Erythroblast (primary cell): ENCODE measurements around the gene HEXB.

ENCODE experiments used
- DNase-seq, 2 experiments: peaks; one replicate each; lab custom pipeline; 2025; lab: John Stamatoyannopoulos, UW
- GATA1 ChIP-seq: IDR thresholded peaks from 2 replicates; pipeline ENCODE4 v1.6.1; 2011; ENCODE audit warnings: low read depth, mild to moderate bottlenecking, control low read depth, low read length, moderate library complexity
- POLR2A ChIP-seq: IDR thresholded peaks from 2 replicates; pipeline ENCODE4 v1.6.1; 2011; ENCODE audit warnings: mild to moderate bottlenecking, low read length

The HEXB gene

DNA sequence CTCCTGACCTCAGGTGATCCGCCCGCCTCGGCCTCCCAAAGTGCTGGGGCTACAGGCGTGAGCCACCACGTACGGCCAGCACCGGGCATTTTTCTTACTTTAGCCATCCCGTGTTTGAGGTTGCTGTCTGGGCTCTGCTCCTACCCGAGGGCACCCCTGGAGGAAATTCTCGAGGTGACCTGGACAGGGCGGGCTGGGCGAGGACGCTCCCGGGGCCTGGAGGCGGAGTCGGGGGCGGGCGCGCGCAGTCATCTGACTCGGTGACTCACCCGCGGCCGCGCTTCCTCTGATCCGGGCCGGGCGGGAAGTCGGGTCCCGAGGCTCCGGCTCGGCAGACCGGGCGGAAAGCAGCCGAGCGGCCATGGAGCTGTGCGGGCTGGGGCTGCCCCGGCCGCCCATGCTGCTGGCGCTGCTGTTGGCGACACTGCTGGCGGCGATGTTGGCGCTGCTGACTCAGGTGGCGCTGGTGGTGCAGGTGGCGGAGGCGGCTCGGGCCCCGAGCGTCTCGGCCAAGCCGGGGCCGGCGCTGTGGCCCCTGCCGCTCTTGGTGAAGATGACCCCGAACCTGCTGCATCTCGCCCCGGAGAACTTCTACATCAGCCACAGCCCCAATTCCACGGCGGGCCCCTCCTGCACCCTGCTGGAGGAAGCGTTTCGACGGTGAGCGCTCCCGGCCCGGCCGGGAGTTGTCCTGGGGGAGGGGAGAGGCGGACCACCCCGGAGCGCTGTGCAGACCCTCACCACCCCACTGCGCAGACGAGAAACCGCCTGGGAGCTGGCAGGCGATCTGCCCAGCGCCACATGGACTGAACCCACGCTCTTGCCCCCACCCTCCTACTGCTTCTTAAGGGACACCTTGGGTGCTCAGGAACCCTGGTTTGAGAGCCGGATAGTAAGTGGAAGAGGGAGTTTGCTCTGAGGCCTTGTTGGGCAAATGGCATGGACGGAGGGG is at the start of gene HEXB:
HEXB (plus strand) TSS at position 334 of the 952 bp plus-strand sequence; CDS start at position 362, 28 bp downstream.
- peak; percentile 86 to 93 for DNase-seq
- TF ChIP-seq POLR2A (peak; percentile 80), GATA1 (no peak)

DNA sequence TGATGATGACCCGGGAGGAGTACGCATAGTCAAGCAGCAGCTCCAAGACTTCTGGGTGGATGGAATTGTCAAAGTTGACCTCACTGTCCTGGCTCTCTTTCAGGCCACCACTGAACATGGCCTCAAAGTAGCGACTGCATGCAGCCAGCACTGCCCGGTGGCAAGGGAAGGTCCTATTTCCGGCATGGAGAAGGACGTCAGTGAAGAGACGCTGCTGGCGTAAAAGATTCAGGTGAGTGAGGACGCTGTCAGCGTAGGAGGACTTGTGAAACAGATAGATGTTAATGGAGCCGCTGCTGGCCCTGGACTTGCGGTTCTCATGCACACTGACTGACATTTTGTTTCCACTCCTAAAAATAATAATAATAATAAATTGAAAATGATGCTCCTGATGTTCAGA is 48.9 kb upstream of the HEXB start:
- no peak for TF ChIP-seq GATA1
- no peak for TF ChIP-seq POLR2A
- DNase-seq, result no peak

DNA sequence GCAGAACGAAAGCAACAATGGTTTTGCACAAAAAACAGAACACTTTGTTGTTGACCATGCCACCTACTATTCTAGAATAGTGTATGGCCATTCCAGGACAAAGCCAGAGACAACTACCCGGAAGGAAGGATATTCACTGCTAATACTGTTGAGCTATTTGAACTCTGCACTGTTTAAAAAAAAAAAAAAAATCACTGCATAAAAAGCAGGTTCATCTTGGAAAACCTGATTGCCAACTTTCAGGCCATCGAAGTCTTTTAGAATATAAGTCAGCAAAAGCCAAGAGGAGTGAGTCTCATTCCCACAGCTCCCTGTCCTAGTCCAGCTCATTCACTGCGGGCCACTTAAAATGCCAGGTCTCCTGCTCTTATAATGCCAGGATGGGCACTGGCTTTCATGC is 48.5 kb upstream of the HEXB start:
- no peak for TF ChIP-seq POLR2A
- no peak for TF ChIP-seq GATA1
- DNase-seq, result no peak

GRCh38 chr5:74638544-74638969 is 46.5 kb upstream of the HEXB start:
- no peak for TF ChIP-seq GATA1
- no peak for TF ChIP-seq POLR2A
- DNase-seq, result no peak

DNA sequence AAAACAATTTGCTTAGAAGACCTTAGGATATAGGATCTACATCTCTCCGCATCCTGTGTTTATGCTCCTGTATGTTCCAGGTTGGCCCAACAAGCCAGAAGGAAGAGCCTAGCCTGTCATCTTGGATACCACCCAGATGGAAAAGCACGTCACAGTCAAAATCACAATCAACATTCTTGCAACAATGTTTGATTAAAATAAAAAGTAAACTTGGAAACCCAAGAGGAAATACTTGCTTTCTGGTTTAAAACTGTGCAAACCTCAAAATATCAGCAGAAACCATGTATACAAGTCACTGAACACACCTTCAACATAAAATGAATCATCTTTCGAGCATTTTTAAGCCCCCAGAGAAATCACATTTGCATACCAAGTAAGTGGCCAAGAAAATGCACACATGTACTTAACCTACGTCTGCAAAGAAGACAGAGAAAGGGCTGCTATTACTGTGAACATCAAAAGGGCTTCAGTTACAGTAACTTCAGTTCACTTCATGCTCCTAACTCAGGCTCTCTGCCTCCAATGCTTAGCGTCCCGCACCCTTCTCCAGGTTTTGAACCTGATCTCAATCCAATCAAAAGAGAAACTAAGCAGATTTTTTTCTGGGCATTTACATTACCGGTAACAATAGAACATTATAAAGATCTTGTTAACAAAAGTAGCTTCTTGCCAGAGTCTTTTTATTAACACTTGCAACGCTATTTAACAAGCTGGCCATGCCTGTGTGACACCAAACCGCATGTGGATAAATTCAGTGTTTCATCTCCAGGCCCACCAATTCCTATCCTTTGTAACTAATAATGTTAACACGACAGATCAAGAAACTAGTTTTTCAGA is 45.8 kb upstream of the HEXB start:
- no peak for DNase-seq
- TF ChIP-seq GATA1, result no peak
- no peak for TF ChIP-seq POLR2A

DNA sequence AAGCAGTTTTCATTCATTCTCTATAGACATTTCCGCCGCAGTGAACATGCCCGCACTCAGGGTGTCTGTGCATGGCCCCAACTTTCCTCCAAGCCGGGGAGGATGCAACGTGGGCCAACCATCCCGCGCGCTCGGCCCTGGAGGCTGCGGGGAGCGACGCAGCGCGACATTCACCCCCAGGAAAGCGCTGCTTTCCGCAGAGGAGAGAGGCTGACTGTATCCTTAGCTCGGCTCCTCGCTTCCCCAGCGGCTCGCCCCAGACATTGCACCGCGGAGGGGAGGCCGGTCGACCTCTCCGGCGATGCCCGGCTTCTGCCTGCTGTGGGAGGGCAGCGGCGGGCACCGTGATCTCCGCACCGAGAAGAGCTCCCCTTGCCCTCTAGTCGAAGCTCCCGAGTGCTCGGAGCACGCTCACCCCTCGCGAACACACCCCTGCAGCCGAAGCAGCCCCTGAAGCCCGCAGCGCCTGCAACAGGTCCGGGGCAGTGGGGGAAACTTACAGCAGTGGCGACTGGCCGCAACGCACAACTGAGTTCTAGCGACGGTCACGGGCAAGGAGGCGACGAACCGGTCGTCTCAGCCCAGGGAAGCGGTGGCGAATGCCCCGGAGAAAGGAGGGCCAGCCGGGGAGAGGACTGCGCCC is 45.1 kb upstream of the HEXB start:
- TF ChIP-seq POLR2A, result no peak
- DNase-seq, result peak; percentile 48 to 55

GRCh38 chr5:74640450-74640953 is 44.5 kb upstream of the HEXB start, which contains the start of gene ENC1:
Gene ENC1, minus strand, starts transcription at chr5:74640728. Its CDS starts 4,243 bp downstream, at chr5:74636485.
- TF ChIP-seq POLR2A, result no peak
- peak; percentile 86 to 87 for DNase-seq

DNA sequence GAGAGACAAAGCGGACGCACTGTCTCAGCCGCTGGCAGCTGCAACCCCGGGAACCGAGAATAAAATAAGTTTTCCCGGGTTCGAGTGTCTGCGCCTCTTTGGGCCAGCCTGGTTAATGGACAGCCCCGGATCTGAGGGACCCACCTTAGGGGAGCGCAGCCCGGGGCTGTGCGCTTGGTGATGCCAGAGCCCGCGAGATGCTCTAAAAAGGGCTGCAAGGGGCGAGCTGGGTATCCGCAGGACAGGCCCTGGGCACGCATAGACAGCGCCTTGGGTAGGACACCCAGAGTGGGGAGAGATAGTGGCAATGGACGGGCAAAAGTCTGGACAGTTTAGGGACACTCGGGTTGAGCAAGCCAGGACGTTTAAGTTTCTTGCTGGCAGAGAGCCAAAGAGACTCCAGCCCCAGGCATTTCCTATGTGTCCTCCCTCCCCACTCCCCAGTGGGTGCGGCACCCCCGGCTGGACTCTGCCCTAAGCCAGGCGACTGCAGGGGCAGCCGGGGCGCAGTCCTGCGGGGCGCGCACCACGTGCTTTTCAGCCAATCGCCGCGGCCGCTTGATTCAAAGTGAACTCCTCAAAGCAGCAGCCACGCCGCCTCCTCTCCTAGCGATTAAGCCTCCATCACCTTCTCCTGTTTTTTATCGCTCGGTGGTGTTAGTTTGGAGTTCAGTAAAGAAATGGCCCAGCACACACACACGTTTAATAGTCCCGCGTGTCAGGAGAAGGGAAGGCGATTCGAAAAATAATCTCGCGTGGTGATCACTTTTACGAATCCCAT is 43.9 kb upstream of the HEXB start:
- peak; percentile 80 to 81 for DNase-seq
- TF ChIP-seq GATA1, result no peak
- TF ChIP-seq POLR2A, result no peak

GRCh38 chr5:74641735-74642542 is 43.1 kb upstream of the HEXB start:
- TF ChIP-seq POLR2A (no peak), GATA1 (no peak)
- DNase-seq, result peak; percentile 33 to 49

DNA sequence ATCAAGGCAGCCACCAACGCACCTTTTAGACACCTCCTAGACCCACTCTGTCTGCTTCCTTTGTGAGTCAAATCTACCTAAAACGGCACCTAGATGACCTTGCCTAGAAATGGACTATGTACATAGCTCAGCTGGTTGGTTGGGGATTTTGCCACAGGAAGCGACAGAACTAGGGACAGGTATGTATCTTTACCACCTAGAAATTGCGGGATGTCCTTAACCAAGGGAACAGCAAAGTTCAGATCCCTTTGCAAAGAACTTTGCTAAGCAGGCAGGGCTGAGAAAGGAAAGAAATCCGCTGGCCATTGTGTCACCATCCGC is 42.5 kb upstream of the HEXB start:
- no peak for TF ChIP-seq GATA1
- TF ChIP-seq POLR2A, result no peak
- no peak for DNase-seq

- peak in 1 of 2 experiments; percentile 6 for DNase-seq
- TF ChIP-seq GATA1 (no peak), POLR2A (no peak)
Observed at GRCh38 chr5:74643111-74643562, 41.9 kb upstream of the HEXB start.

- no peak for DNase-seq
- TF ChIP-seq POLR2A (no peak), GATA1 (no peak)
Observed at GRCh38 chr5:74647096-74647495, 37.9 kb upstream of the HEXB start.
